ENCODE results near the gene NTM.
A peak's percentile ranks its signal among the peaks of the same experiment; 100 is the strongest.

NTM gene

DNA sequence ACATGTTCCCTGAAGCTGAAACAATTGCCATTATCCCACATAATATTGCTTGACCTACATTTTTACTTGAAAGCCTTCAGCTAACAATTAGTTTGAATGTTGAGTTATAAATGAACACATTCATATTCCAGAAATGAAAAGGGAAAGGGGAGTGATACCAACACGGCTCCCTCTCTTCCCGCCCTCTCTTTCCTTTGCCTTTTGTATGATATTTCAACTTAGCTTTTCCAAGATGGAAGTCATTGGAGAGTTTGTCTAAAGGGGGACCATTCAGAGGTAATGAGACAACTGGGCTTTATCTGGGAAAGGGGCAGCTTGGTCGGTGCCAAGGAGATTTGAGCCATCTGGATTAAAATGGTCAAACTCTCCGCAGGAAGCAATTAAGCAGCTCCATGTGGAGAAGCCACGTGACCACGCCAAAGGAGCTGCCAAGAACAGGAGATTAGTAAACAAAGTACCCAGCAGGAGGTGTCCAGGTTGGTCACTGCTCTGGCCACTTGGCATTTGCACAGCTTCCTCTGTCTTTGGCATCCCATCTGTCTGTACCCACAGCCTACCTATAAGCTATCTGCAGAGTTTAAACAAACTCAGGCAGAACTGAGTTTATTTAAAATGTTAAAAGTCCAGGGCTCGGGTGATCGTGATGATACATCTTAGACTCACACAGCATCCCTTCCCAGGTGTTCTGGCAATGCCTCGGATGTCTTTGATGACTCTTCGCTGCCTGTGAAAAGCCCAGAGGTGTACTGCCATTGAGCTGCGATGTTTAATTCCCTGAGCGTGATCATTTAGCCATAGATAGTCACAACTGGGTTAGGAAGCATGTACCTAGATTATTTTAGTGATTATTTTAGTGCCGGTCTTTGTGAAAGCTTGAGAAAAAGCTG is 735.9 kb downstream of the NTM start:
- no peak for DNase-seq

DNA sequence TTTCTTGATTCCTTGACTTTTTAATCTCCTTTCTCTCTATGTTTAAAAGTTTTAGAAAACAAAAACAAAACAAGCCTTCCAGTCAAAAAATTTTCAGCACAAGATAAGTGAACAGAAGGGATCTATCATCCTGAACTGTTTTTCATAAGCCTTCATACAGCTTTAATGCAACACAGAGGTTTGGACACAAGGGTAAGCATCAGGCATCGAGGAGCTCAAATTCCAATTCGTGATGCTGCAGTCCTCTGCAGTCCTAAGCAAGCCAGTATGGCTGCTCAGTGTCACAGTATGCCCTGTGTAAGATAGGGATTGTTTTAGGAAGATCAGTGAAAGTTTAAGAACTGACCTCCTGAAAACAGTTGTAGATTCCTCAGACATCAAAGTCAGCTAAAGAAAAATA is 740.9 kb downstream of the NTM start:
- peak; percentile 32 for DNase-seq

DNA sequence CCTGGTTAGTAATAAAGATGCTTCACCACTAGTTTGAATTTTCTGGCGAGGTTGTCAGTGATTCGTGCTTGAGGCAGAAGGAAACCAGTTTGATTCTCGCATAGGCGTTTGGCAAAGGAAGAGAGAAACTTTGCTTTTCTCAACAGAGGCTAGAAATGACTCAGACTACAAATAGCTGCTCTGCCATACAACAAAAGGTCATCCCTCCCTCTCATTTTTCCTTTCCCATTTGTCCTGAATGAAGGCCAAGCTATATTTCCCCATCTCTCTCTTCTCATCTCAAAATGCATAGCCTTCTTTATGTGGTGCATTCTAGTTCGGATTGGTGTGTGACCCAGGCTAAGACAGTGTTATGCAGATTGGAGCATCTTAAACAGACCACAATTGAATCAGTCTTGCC is 741.4 kb downstream of the NTM start:
- DNase-seq, result peak; percentile 93

DNA sequence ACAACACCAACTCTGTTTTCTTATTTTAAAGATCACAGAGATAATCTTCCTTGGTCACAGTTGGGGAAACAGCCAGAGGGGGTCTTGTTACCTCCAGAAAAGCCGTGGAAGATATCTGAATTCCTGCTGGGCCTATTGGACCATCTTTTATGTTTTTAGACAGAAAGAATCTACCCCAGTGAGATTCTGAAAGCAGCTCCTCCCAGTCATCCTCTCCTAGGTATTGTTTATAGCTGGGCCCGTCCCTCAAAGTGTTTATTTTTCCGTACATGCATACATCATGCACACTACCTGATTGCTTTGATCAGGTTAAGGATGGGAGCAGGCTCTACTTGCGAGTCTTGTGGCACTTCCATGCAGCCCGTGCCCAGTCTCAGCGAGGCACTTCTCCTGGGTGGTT is 742.4 kb downstream of the NTM start:
- no peak for DNase-seq

DNA sequence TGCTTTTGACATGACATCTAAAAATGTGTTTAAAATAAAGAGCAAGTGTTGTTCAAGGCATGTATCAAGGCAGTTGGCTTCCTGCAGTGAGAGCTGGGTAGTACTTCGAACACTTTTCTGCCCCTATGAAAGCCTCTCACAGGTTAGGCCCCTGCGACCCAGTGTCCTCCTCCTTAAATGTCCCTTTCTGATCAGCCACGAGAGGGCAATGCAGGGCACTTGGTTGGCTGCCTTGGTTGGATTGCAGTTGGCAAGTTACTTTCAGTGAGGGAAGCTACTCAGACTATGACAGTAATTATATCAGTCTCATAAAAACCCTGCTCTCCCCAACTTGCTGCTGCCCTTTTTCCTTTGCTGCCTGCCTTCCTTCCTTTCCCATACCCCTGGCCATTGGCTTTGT is 743.8 kb downstream of the NTM start:
- DNase-seq, result no peak

- no peak for DNase-seq
These were observed 744.3 kb downstream of the NTM start for GRCh38 chr11:132114743-132115142.

- DNase-seq, result peak; percentile 32
These were observed 745.0 kb downstream of the NTM start for GRCh38 chr11:132115454-132115853.

DNA sequence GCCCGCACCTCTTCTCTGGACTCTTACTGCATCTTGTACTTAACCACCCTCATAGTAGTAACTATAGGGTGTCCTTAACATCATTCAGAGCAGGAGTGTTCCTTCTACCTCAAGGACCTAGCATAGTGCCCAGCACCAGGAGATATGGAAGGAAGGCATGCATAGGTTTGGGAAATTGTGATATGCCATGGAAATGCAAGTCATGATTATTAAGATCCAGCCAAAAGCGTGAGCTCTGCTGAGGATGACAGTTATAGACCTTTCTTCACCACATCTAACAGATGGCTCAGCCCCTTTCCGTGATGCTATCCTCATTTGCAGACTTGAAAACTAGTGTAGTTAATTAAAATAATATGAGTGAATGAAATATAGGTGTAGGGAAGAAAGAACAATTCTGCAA is 746.1 kb downstream of the NTM start:
- DNase-seq, result no peak

GRCh38 chr11:132118661-132119060 is 748.2 kb downstream of the NTM start:
- DNase-seq, result no peak

DNA sequence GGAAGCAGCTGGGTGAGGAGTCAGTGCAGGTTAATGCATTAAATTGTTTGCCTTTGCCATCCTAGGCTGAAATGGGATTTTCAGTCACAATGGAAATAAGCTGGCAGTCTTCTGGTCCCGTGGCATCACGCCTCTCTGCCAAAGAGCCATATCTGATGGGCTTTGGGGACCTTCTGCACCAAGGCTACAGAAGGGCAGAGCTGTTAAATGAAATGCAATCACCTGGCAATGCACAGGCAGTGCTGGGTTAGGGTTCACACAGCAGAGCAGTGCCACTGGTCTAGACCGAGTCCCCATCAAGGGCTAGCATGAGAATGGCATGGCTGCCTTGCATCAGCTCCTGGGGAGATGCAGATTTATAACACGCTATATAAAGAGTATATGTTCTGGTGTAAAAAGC is 749.2 kb downstream of the NTM start:
- no peak for DNase-seq

DNA sequence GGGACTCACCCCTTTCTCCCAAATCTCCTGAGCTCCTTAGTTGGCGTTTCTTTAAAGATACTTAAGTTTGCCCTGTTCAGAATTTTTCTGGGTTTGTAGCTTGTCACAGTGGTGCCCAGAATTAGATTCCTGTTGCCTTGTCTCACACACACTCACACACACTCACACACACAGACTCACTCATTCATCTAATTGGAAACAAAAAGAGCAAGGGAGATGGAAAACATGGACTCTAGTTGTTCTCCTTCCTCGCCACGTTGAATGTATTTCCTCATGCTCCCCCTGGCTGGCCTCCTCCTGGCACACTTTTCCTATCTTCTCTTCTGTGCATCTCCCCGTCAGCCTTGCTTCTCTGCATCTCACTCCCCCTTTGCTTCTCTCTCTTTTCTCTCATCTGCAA is 752.3 kb downstream of the NTM start:
- DNase-seq, result peak; percentile 22

GRCh38 chr11:132123449-132123848 is 753.0 kb downstream of the NTM start:
- DNase-seq, result no peak

DNA sequence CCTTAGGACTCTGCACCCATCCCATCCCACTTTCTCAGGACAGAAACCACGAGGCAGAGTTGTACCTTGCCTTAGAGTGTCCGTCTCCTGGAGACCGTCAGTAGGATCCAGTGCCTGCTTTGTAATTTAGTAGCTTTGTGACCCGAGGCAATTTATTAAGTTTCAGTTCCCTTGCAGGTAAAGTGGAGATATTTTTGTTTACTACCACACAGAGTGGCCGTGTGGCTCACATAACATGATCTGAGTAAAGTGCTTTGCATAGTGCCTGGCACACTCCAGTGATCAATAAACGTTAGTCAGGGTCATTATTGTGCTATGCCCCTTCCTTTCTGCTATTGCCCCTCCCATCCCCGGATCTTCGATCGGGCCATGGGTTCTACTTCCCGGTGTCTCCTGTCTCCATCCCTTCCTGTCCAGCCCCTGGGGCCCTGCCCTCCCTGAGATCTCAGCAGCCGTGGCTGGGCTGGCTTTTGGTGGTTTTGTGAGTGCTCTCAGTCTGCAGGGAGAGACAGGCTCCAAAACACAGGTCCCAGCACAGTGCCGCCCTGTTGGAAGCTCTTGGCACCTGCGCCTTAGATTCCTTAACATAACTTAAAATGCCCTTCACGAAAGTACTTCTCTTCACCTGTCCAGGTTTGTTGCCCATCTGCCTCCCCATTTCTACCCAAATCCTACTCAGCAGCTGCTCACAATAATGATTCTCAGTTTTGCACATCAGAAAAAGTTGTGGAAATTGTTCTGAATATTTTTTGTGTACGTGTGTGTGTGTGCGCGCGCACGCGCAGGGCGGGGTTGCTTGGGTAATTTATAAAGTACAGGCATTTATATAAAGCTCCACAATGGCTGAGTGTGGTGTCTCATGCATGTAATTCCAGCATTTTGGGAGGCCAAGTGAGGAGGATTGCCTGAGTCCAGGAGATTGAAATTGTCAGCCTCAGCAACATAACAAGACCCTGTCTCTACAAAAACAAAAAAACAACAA is 753.7 kb downstream of the NTM start:
- no peak for DNase-seq

DNA sequence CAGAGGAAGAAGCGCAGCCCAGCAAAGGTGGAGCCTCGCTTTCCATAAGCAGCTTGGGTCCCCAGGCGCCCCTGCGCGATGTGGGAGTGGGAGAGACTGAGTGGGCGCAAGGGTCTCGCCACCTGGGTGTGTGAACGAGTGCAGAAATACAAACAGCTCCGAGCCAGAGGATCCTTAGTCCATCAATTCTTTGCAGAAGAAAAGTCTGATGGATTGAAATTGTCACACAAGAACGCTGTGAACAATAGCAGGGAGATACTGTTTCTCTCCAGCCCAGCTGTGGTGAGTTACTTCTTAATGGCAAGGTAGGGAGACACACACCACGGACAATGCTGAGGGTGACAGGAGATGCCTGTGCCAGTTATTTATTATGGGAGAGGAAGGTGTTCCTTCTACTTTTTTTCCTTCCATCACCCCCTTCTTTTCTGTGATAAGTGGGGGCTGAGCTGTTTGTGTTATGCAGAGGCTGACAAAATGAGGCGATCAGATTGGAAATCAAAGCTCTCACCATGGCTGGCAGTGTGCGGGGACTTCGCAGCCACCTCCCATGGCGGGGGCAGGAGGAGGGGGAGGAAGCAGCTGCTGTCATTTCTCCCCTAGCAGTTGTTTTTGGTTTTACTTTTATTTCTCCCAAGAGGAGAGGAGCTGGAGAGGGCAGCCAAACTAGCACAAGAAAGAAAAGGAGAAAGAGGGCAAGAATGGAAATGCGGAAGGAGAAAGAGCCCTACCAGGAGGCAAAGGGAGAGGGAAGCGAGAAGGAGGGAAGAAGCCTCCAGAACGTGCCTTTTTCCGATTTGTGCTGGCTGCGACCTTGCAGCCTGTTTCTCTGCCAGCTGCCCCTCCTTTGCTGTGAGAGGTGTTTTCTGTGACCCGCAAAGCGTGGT is 755.8 kb downstream of the NTM start:
- DNase-seq, result peak; percentile 42

- DNase-seq, result peak; percentile 95
These were observed 756.8 kb downstream of the NTM start for GRCh38 chr11:132126973-132127899.

DNA sequence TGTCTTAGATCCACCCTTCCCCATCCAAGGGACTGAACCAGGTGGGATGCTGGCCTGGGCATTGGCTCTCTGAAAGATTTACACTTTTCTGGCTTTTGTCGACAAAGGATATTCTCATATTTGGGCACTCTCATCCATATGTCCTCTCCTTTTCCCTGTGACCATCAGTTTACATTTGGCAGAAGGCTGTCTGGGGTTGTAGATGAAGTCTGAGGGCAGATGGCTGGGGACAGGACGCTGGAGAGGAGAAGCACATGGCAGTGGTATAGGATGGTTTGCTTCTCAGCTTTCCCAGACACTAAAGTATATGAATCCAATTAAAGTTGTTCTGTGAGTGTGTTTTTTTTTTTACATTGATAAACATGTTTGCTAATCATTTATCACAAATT is 757.5 kb downstream of the NTM start:
- no peak for DNase-seq

GRCh38 chr11:132131047-132131446 is 760.6 kb downstream of the NTM start:
- DNase-seq, result no peak

GRCh38 chr11:132131961-132132360 is 761.5 kb downstream of the NTM start:
- DNase-seq, result no peak

GRCh38 chr11:132134322-132134721 is 763.9 kb downstream of the NTM start:
- DNase-seq, result peak; percentile 48

DNA sequence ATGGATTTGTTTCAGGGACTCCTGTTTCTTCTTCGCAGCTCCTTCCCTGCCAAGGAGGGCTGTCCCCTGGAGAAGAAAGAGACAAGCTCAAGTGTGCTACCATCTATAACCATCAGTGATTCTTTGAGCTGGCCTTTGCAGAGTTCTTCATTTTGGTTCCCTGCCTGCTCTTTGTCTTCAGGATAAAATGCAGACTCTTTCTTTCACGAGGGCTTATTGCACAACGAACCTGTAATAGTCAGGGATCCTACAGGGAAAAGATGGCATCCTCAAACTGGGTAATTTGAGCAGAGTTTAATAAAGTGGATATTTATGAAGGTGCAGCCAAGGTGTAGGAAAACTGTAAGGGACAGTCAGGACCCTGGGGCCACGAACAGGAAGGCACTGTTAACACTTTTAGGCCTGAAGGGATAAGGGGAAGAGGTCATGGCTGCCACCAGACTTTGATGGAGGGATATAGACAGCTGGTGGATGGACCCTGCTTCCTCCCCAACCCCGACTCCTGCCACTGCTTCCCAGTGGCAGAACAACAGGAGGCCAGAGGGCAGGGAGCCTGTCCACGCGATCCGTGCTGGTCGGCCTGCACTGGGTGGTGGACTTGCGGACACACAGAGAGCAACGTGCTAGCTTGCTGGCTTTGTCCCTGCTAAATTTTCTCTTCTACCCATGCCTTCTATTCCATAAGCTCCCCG is 767.0 kb downstream of the NTM start:
- DNase-seq, result no peak

DNA sequence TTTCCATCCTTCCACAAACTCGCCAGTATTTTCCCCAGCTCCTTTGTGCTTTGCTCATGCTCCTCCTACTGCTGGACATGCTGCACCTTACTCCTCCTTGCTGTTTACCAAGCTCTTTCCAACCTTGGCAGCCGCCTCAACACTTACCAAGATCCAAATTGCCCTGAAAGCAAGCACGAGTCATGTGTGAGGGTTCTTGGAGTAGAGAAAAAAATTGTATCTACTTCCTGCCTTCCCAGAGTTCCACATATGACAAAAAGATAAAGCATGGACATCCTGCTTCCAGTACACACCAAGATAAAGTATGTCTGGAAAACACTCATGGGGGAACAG is 767.5 kb downstream of the NTM start:
- no peak for DNase-seq

All from fibroblast of skin of right quadriceps (primary cell).